HepG2 (cell line): Measurements from ENCODE around the gene LGR6. TPM values are rescaled to one million over a fixed set of nuclear protein-coding genes. Genes with fewer than 3 reads are reported as not detected.

Source experiments
- ARNT ChIP-seq: fragments of 450-650 bp; IDR thresholded peaks from 2 replicates; pipeline ENCODE4 v1.6.1; 2017
- ISX ChIP-seq: sonication (generic); formaldehyde crosslinking; conservative IDR thresholded peaks from 2 replicates; pipeline ENCODE4 v1.5.0; 2020; ENCODE audit warnings: missing genetic modification reagents
- KAT7 ChIP-seq: IDR thresholded peaks from 2 replicates; pipeline ENCODE4 v1.6.1; 2018; ENCODE audit warnings: borderline replicate concordance, missing compliant biosample characterization
- KDM6A ChIP-seq: IDR thresholded peaks from 2 replicates; pipeline ENCODE4 v1.6.1; 2016; ENCODE audit warnings: low read depth
- KLF13 ChIP-seq: sonication (generic); formaldehyde crosslinking; IDR thresholded peaks from 2 replicates; pipeline ENCODE4 v1.4.0; 2020; ENCODE audit warnings: mild to moderate bottlenecking, missing genetic modification reagents
- MBNL3 ChIP-seq: fragments of 250-450 bp; sonication (Bioruptor Pico); conservative IDR thresholded peaks from 2 replicates; pipeline ENCODE4 v1.8.0; 2022; ENCODE audit warnings: mild to moderate bottlenecking, inconsistent platforms
- SMYD3 ChIP-seq: sonication (generic); formaldehyde crosslinking; IDR thresholded peaks from 2 replicates; pipeline ENCODE4 v1.8.1; 2023; ENCODE audit warnings: mild to moderate bottlenecking, missing genetic modification reagents
- TEAD2 ChIP-seq: sonication (generic); formaldehyde crosslinking; IDR thresholded peaks from 2 replicates; pipeline ENCODE4 v1.9.0; 2021; ENCODE audit warnings: missing genetic modification reagents
- ZNF232 ChIP-seq: sonication (generic); formaldehyde crosslinking; IDR thresholded peaks from 2 replicates; pipeline ENCODE4 v1.4.0; 2020; ENCODE audit warnings: missing genetic modification reagents, borderline replicate concordance
- ZNF383 ChIP-seq: sonication (generic); formaldehyde crosslinking; IDR thresholded peaks from 2 replicates; pipeline ENCODE4 v1.4.0; 2020; ENCODE audit warnings: missing genetic modification reagents, mild to moderate bottlenecking, borderline replicate concordance
- ZNF543 ChIP-seq: sonication (generic); formaldehyde crosslinking; IDR thresholded peaks from 2 replicates; pipeline ENCODE4 v1.4.0; 2020; ENCODE audit warnings: mild to moderate bottlenecking, missing genetic modification reagents
- ZNF564 ChIP-seq: sonication (generic); formaldehyde crosslinking; IDR thresholded peaks from 2 replicates; pipeline ENCODE4 v1.8.1; 2023; ENCODE audit warnings: mild to moderate bottlenecking, missing genetic modification reagents
- ZNF790 ChIP-seq: sonication (generic); formaldehyde crosslinking; IDR thresholded peaks from 2 replicates; pipeline ENCODE4 v1.8.0; 2022; ENCODE audit warnings: missing genetic modification reagents, mild to moderate bottlenecking, borderline replicate concordance
- polyA plus RNA-seq, 8 experiments: library from polyadenylated mRNA; depleted of rRNA in 3 of 8; stranded (reverse) in 7 of 8; unstranded in 1 of 8; fragments of >200 nt; fragmentation: Illumina TruSeq in 4 of 8; extraction: Trizol in 4 of 8; gene quantifications; 2 replicates each; pipeline versions ENCODE4 v1.2.1 to v1.2.3, GENCODE V29; 2011 to 2016; ENCODE audit warnings: low read depth in 4 of 8, missing spikeins in 1 of 8, mixed read lengths in 1 of 8; ENCODE audit not compliant: insufficient read depth in 1 of 8
- total RNA-seq, 5 experiments: library from RNA; depleted of rRNA; stranded (reverse); fragments of >200 nt; fragmentation: Illumina TruSeq; extraction: Trizol; gene quantifications; 2 replicates each; pipeline ENCODE4 v1.2.3, GENCODE V29; 2016; ENCODE audit warnings: low read depth in 1 of 5
- TF ChIP-seq, protein P1 (sequence below): sonication (generic); formaldehyde crosslinking; IDR thresholded peaks from 2 replicates; pipeline ENCODE4 v1.9.0; 2022; ENCODE audit warnings: missing genetic modification reagents, mild to moderate bottlenecking, borderline replicate concordance
- TF ChIP-seq, protein P2 (sequence below): sonication (generic); formaldehyde crosslinking; conservative IDR thresholded peaks from 2 replicates; pipeline ENCODE4 v1.4.0; 2020; ENCODE audit warnings: missing genetic modification reagents
- TF ChIP-seq, protein P3 (sequence below): sonication (generic); formaldehyde crosslinking; IDR thresholded peaks from 2 replicates; pipeline ENCODE4 v1.4.0; 2020; ENCODE audit warnings: missing genetic modification reagents

LGR6 gene
- total and polyA plus RNA-seq, 2 of the 13 experiments (the other 11 are each of a cell fraction or from before 2014, with no cell fraction given): 0.07 TPM; not detected in 1

DNA sequence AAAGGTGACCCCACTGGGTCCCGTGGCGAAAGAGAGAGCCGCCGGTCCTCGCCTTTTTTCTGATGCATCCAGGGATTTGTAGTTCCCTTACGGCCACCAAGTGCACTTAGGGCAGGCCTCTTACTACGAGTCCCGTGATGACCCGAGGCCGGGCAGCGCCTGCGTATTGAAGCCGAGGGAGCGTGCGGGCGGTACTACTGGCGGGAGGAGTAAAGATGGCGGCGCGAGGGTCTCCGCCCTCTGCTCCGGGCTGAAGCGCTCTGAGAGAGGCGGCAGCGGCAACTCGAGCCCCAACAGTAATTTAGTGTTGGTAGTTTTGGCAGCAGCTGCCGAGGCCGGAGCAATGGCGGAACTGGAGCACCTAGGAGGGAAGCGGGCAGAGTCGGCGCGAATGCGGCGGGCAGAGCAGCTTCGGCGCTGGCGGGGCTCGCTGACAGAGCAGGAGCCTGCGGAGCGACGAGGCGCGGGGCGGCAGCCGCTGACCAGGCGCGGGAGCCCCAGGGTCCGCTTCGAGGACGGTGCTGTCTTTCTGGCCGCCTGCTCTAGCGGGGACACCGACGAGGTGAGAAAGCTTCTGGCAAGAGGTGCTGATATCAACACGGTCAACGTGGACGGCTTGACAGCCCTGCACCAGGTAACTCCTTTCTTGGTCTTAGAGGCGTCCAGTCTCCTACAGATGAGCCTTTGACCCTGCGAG lies 155.1 kb downstream of the LGR6 start, which contains the start of gene PPP1R12B (continued):
- TF ChIP-seq KDM6A (CRISPR knock-in tag): no peak
- TF ChIP-seq, protein P1, sequence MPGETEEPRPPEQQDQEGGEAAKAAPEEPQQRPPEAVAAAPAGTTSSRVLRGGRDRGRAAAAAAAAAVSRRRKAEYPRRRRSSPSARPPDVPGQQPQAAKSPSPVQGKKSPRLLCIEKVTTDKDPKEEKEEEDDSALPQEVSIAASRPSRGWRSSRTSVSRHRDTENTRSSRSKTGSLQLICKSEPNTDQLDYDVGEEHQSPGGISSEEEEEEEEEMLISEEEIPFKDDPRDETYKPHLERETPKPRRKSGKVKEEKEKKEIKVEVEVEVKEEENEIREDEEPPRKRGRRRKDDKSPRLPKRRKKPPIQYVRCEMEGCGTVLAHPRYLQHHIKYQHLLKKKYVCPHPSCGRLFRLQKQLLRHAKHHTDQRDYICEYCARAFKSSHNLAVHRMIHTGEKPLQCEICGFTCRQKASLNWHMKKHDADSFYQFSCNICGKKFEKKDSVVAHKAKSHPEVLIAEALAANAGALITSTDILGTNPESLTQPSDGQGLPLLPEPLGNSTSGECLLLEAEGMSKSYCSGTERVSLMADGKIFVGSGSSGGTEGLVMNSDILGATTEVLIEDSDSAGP (CRISPR knock-in tag): peak; percentile 79; the same call in 1 of the 2 replicates
- TF ChIP-seq, protein P2, sequence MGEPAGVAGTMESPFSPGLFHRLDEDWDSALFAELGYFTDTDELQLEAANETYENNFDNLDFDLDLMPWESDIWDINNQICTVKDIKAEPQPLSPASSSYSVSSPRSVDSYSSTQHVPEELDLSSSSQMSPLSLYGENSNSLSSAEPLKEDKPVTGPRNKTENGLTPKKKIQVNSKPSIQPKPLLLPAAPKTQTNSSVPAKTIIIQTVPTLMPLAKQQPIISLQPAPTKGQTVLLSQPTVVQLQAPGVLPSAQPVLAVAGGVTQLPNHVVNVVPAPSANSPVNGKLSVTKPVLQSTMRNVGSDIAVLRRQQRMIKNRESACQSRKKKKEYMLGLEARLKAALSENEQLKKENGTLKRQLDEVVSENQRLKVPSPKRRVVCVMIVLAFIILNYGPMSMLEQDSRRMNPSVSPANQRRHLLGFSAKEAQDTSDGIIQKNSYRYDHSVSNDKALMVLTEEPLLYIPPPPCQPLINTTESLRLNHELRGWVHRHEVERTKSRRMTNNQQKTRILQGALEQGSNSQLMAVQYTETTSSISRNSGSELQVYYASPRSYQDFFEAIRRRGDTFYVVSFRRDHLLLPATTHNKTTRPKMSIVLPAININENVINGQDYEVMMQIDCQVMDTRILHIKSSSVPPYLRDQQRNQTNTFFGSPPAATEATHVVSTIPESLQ: no peak
- no peak for TF ChIP-seq ARNT
- 0 out of 2 replicates have a peak, but pooled peaks have one; percentile 46 for TF ChIP-seq ZNF543
- TF ChIP-seq TEAD2: no peak
- TF ChIP-seq ZNF232 (CRISPR knock-in tag): no peak
- TF ChIP-seq ZNF383 (CRISPR knock-in tag): peak; percentile 78; the same call in 1 of the 2 replicates
- no peak for TF ChIP-seq KLF13 (CRISPR knock-in tag)
- TF ChIP-seq SMYD3: no peak
- peak; percentile 71; the same call in 1 of the 2 replicates for TF ChIP-seq KAT7
- TF ChIP-seq, protein P3, sequence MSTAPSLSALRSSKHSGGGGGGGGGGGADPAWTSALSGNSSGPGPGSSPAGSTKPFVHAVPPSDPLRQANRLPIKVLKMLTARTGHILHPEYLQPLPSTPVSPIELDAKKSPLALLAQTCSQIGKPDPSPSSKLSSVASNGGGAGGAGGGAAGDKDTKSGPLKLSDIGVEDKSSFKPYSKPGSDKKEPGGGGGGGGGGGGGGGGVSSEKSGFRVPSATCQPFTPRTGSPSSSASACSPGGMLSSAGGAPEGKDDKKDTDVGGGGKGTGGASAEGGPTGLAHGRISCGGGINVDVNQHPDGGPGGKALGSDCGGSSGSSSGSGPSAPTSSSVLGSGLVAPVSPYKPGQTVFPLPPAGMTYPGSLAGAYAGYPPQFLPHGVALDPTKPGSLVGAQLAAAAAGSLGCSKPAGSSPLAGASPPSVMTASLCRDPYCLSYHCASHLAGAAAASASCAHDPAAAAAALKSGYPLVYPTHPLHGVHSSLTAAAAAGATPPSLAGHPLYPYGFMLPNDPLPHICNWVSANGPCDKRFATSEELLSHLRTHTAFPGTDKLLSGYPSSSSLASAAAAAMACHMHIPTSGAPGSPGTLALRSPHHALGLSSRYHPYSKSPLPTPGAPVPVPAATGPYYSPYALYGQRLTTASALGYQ (CRISPR knock-in tag): peak; percentile 70; the same call in 1 of the 2 replicates
- TF ChIP-seq ISX (CRISPR knock-in tag): 0 out of 2 replicates have a peak, but pooled peaks have one; percentile 52
- TF ChIP-seq ZNF564 (CRISPR knock-in tag): no peak
- no peak for TF ChIP-seq ZNF790 (CRISPR knock-in tag)
- TF ChIP-seq MBNL3 (CRISPR knock-in tag): no peak
